Vagina (tissue), 2 donors: ENCODE data around the gene KIF16B. TPM values are rescaled to one million over a fixed set of nuclear protein-coding genes. Genes with fewer than 3 reads are reported as not detected.

Source experiments
- DNase-seq, 2 donors: peaks; one replicate each; pipeline ENCODE4 v3.0.0-alpha.2; 2017; ENCODE audit errors: extremely low spot score in 2 of 2
- H3K27ac ChIP-seq: fragments of 200-600 bp; sonication (generic); one replicate; pipeline ENCODE4 v1.5.1; 2019
- H3K27me3 ChIP-seq: fragments of 200-600 bp; sonication (generic); one replicate; pipeline ENCODE4 v1.5.1; 2019
- H3K36me3 ChIP-seq, 2 donors: fragments of 200-600 bp; sonication (generic); one replicate each; pipeline ENCODE4 v1.5.1; 2017 to 2019
- H3K4me1 ChIP-seq: fragments of 200-600 bp; sonication (generic); one replicate; pipeline ENCODE4 v1.5.1; 2019
- H3K4me3 ChIP-seq, 2 donors: fragments of 200-600 bp; sonication (generic); 1 replicate in 1 of 2; 2 replicates in 1 of 2; pipeline ENCODE4 v1.5.1; 2016 to 2019
- H3K9me3 ChIP-seq: fragments of 200-600 bp; sonication (generic); one replicate; pipeline ENCODE4 v1.5.1; 2019
- POLR2A ChIP-seq, 2 donors: fragments of 450-650 bp; IDR thresholded peaks; one replicate each; pipeline ENCODE4 v1.6.1; 2017; ENCODE audit warnings: antibody characterized with exemption in 2 of 2, mild to moderate bottlenecking in 2 of 2, moderate library complexity in 2 of 2
- POLR2AphosphoS5 ChIP-seq, 2 donors: sonication (generic); formaldehyde crosslinking; IDR thresholded peaks; one replicate each; pipeline ENCODE4 v1.9.0; 2017; ENCODE audit warnings: antibody characterized with exemption in 2 of 2, mild to moderate bottlenecking in 2 of 2, low read depth in 1 of 2; ENCODE audit not compliant: insufficient read depth in 1 of 2
- intact Hi-C: fragments of 100-400 bp; cut with DNase I; formaldehyde crosslinking; loops from one replicate; pipeline ENCODE4 v1.15.1; 2023
- total RNA-seq: library from RNA; depleted of rRNA; stranded (reverse); fragments of >200 nt; gene quantifications from one replicate; pipeline ENCODE4 v1.2.3, GENCODE V29; 2016
- TF ChIP-seq, protein P1 (sequence below), 3 experiments: fragments of 450-650 bp in 2 of 3; fragments of 200-600 bp in 1 of 3; sonication (generic) in 1 of 3; IDR thresholded peaks; one replicate each; pipeline ENCODE4 v1.5.1; 2017 to 2019; ENCODE audit warnings: antibody characterized with exemption in 3 of 3, mild to moderate bottlenecking in 2 of 3, moderate library complexity in 2 of 3

The KIF16B gene
- total RNA-seq, 1 donor from 2014 or later = 27.7 TPM

DNA sequence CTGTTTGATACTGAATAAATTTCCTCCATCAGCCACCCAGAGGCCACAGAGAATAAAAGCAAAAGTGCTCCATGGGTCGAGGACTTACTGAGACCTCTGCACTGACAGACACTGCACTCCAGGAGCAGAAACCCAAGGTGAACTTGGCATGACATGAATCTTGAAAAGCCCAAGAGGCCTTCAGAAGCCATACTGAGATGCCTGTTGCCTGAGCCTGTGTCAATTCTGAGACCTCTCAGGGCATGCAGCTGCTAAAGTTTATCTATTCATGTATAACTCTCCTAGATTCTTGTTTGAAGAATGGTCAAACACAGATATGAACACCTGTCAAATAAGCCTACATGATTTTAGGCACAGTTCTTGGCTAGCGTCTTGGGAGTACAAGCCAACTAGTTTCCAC lies 145.7 kb downstream of the KIF16B start:
- no peaks in the 10 kb centered on the region for H3K4me1 ChIP-seq
- no peak overlapping the region for H3K27ac ChIP-seq
- no peak for DNase-seq
- no peak overlapping the region for H3K4me3 ChIP-seq
- no peaks in the 10 kb centered on the region for H3K9me3 ChIP-seq
- peaks cover 0 to 58% of the 10 kb centered on the region in 2 donors for H3K36me3 ChIP-seq
- intact Hi-C loops = no loop called here
- H3K27me3 ChIP-seq = no peaks in the 10 kb centered on the region
- TF ChIP-seq POLR2A (IDR thresholded peaks at IDR 0.05) (no peak), POLR2AphosphoS5 (IDR thresholded peaks at IDR 0.05; ENCODE audit: insufficient read depth in 1 of 2, low read depth in 1 of 2) (no peak)

DNA sequence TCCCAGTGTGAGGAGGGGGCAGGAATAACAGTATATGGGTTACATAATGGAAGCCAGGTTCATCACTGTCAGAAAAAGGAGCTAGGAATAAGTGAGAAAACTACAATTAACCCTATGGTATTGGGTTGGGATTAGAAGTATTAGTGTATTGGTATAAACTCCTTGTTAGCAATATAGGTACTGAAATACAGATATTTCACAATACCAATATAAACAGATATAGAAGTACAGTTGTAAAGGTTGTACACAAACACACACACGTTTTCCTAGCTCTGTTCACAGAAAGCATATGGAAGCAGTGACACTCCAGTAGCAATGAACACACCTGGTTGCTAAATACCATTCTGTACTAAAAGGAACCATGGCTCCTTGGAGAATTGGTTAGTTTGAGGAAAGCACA lies 148.5 kb downstream of the KIF16B start:
- no peaks in the 10 kb centered on the region for H3K27me3 ChIP-seq
- intact Hi-C loops = no loop called here
- H3K9me3 ChIP-seq = no peaks in the 10 kb centered on the region
- H3K4me3 ChIP-seq = no peak overlapping the region
- no peak overlapping the region for H3K27ac ChIP-seq
- TF ChIP-seq, protein P1, sequence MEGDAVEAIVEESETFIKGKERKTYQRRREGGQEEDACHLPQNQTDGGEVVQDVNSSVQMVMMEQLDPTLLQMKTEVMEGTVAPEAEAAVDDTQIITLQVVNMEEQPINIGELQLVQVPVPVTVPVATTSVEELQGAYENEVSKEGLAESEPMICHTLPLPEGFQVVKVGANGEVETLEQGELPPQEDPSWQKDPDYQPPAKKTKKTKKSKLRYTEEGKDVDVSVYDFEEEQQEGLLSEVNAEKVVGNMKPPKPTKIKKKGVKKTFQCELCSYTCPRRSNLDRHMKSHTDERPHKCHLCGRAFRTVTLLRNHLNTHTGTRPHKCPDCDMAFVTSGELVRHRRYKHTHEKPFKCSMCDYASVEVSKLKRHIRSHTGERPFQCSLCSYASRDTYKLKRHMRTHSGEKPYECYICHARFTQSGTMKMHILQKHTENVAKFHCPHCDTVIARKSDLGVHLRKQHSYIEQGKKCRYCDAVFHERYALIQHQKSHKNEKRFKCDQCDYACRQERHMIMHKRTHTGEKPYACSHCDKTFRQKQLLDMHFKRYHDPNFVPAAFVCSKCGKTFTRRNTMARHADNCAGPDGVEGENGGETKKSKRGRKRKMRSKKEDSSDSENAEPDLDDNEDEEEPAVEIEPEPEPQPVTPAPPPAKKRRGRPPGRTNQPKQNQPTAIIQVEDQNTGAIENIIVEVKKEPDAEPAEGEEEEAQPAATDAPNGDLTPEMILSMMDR (IDR thresholded peaks at IDR 0.05) = no peak
- TF ChIP-seq POLR2AphosphoS5 (IDR thresholded peaks at IDR 0.05; ENCODE audit: insufficient read depth in 1 of 2, low read depth in 1 of 2) = no peak
- TF ChIP-seq POLR2A (IDR thresholded peaks at IDR 0.05) = no peak
- no peaks in the 10 kb centered on the region for H3K4me1 ChIP-seq
- no peak for DNase-seq
- peaks cover 0 to 58% of the 10 kb centered on the region in 2 donors for H3K36me3 ChIP-seq

DNA sequence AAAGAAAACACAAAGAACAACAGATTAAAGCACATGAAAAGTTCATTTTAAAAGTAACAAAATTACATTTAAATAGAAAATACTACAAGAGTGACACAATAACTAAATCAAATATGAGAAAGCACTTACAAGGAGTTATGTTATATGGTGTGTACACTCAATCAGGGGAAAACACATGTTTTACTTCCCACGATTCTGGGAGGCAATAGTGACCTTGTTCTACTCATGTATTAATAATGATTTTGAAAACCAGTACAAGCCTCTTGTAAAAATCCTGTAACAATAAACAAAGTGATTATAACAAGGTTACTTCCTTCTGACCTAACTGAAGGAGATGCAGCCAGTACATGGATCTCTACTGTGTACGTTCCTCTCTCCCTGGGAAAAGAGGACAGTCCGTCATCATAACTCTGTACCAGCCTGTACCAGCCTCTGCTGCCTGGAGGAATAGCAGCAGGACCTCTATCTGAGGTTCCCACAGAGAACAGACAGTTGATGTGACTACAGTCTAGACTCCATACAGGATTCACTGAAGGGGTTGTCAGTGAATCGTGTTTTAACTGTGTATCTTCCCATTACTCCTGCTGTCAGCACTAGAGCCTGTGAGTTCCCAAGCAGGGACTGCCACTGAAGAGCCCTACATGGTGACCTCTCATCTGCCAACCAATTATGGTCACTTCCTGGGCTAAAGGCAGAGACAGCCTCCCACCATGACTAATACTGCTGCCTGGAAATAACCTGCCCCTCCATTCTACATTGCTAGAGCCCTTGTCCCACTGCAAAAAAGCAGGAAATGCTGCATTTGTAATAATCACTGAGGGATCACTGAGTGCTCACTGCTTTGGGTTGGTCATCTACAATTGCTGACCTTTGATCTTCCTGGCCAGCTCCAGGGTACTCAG lies 149.7 kb downstream of the KIF16B start:
- H3K4me1 ChIP-seq = no peaks in the 10 kb centered on the region
- intact Hi-C loops = no loop called here
- H3K27ac ChIP-seq = no peak overlapping the region
- H3K27me3 ChIP-seq = no peaks in the 10 kb centered on the region
- TF ChIP-seq POLR2A (IDR thresholded peaks at IDR 0.05) = no peak
- H3K9me3 ChIP-seq = no peaks in the 10 kb centered on the region
- H3K4me3 ChIP-seq = no peak overlapping the region
- H3K36me3 ChIP-seq = peaks cover 0 to 58% of the 10 kb centered on the region in 2 donors
- no peak for DNase-seq

DNA sequence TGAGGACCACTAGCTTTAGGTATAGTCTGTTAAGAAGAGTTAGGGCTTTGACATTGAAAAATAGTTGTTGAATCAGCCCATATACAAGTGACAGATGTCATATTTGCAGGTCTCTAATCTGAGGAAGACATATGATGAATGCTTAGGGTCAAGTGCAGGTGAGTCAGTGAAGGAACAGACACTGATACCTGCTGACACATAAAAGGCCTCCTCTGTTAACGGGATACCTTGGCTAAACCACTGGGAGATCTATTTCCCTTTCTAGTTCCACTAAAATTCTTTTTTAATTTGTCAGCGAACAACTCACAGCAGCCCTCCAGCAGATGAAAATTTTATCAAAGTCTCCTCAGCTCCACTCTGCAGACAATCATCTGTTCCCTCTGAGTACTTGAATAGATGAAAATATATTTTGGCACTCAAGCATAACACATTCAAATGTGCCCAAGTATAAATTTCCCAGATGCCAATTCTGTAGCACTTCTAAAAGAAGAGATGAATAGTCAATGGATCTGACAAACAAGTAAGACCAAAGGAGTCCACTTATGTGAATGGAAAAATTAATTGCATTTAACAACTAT lies 154.0 kb downstream of the KIF16B start:
- Histone ChIP-seq H3K4me1 (no peaks in the 10 kb centered on the region), H3K27ac (no peak overlapping the region), H3K27me3 (no peaks in the 10 kb centered on the region), H3K9me3 (no peaks in the 10 kb centered on the region), H3K36me3 (peaks cover 0 to 25% of the 10 kb centered on the region in 2 donors), H3K4me3 (no peak overlapping the region)
- DNase-seq = no peak
- TF ChIP-seq POLR2AphosphoS5 (IDR thresholded peaks at IDR 0.05; ENCODE audit: insufficient read depth in 1 of 2, low read depth in 1 of 2) (no peak), POLR2A (IDR thresholded peaks at IDR 0.05) (no peak)
- TF ChIP-seq, protein P1 (IDR thresholded peaks at IDR 0.05) = no peak
- intact Hi-C loops = no loop called here

DNA sequence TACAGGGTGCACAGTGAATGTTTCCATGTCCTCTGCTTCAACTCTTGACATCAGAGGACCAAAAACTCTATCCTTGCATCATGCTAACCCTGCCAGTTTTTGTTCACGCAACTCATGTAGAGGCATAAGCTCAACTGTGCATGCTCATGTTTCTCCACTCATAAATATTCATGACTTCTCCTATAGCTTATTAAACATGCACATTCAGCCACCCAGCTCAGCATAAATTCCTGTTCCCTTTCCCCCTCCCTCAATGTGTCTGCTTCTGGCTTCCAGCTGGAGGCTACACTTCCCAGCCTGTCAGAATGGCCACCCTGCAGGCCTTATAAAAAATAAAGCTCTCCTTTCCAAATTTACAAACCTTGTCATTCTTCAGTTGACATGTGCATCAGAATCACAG lies 154.6 kb downstream of the KIF16B start:
- Histone ChIP-seq H3K4me1 (no peaks in the 10 kb centered on the region), H3K4me3 (no peak overlapping the region), H3K27me3 (no peaks in the 10 kb centered on the region), H3K9me3 (no peaks in the 10 kb centered on the region), H3K36me3 (peaks cover 0 to 19% of the 10 kb centered on the region in 2 donors), H3K27ac (no peak overlapping the region)
- intact Hi-C loops = no loop called here
- no peak for DNase-seq
- TF ChIP-seq POLR2A (IDR thresholded peaks at IDR 0.05) = no peak
- TF ChIP-seq, protein P1 (IDR thresholded peaks at IDR 0.05) = no peak

GRCh38 chr20:16417001-16417400 lies 156.2 kb downstream of the KIF16B start:
- Histone ChIP-seq H3K27me3 (no peaks in the 10 kb centered on the region), H3K9me3 (no peaks in the 10 kb centered on the region), H3K27ac (no peak overlapping the region), H3K4me3 (no peak overlapping the region), H3K36me3 (peaks cover 0 to 9% of the 10 kb centered on the region in 2 donors), H3K4me1 (no peaks in the 10 kb centered on the region)
- no peak for DNase-seq
- no peak for TF ChIP-seq POLR2AphosphoS5 (IDR thresholded peaks at IDR 0.05; ENCODE audit: insufficient read depth in 1 of 2, low read depth in 1 of 2)
- no peak for TF ChIP-seq POLR2A (IDR thresholded peaks at IDR 0.05)
- TF ChIP-seq, protein P1 (IDR thresholded peaks at IDR 0.05) = no peak
- intact Hi-C loops = no loop called here
